Measurements from ENCODE around the gene RCAN3. TPM values are rescaled to one million over a fixed set of nuclear protein-coding genes. Genes with fewer than 3 reads are reported as not detected.

Gene RCAN3
- 5.9 and 8.6 TPM in 2 replicates for total RNA-seq (2012; rRNA removed)
- polyA plus RNA-seq (2012; rRNA removed): 4.0 and 4.2 TPM in 2 replicates
- 2.1 and 4.0 TPM in 2 replicates for polyA plus RNA-seq (2012; cell fraction: cytosol; rRNA removed)
- 1.7 and 4.2 TPM in 2 replicates for polyA plus RNA-seq (2012; cell fraction: nucleus; rRNA removed; ENCODE audit: low replicate concordance)
- percentile 48 among the genes with signal in this experiment for Bru-seq, nascent RNA
- BruChase-seq, experiment 1, labeled RNA remaining after a 6-hour chase: percentile 53 among the genes with signal in this experiment
- percentile 50 among the genes with signal in this experiment for BruChase-seq, experiment 2, labeled RNA remaining after a 2-hour chase
- long read RNA-seq, full-length matches to known transcripts: 2 of 3 reads
- long read RNA-seq, partial matches to known transcripts: 0 of 3 reads
- long read RNA-seq, other reads (novel, unspliced or antisense): 1 of 3 reads

DNA sequence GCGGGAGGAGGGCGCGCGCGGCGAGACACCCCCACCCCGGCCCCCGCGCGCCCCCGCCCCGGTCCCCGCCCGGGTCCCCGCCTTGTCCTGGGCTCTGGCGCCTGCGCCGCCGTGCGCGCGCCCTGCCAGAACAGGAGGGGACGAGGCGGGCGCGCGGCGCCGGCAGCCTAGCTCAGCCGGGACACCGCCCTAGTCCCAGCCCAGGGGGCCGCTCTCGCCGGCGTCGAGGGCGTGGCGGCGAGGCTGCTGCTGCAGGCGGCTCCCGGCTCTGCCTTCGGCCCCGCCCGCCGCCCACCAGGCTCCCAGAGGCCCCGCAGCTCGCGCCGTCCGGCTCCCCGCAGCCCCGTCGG is at the start of gene RCAN3:
RCAN3 (plus strand) TSS at position 128 of the 350 bp plus-strand sequence. CDS start 11,537 bp downstream, outside the sequence.
- Histone ChIP-seq H3K79me1 (ENCODE audit: low read depth in 1 of 2, low read length in 2 of 2) (peaks cover 4 to 21% of the 10 kb centered on the region in 2 experiments; a peak in 3 of 4 replicates), H4K8ac (ENCODE audit: low read depth in 2 of 2, low read length in 2 of 2) (peak within 1 kb of the TSS; percentile 21 to 87; a peak in 3 of 4 replicates), H3K4me2 (ENCODE audit: low read depth, low read length) (peak within 1 kb of the TSS; percentile 86), H2BK20ac (ENCODE audit: low read depth, low read length) (peak within 1 kb of the TSS; percentile 40), H3K4me3 (ENCODE audit: insufficient read depth, low read depth, low read length) (peak within 1 kb of the TSS; percentile 88), H2AFZ (replicated peaks; ENCODE audit: low read length, poor library complexity) (peak within 1 kb of the TSS; percentile 97), H3K23ac (ENCODE audit: low read depth, low read length) (peak within 1 kb of the TSS; percentile 86), H4K20me1 (ENCODE audit: insufficient read depth, low read length) (no peaks in the 10 kb centered on the region; the same call in 1 of the 2 replicates), H3K14ac (replicated peaks; ENCODE audit: low read depth, low read length) (peak within 1 kb of the TSS; percentile 79), H3K4me1 (ENCODE audit: control insufficient read depth, insufficient read depth, low read length) (no peaks in the 10 kb centered on the region), H3K27ac (ENCODE audit: insufficient read depth, low read length) (peak within 1 kb of the TSS; percentile 64; the same call in 1 of the 2 replicates), H3K4ac (ENCODE audit: low read depth, low read length) (peak within 1 kb of the TSS; percentile 78), H3K56ac (ENCODE audit: extremely low read depth, insufficient read depth, low read length) (peak within 1 kb of the TSS; percentile 65), H2BK5ac (ENCODE audit: low read depth, low read length, poor library complexity, severe bottlenecking) (peak within 1 kb of the TSS; percentile 1), H3K9me1 (ENCODE audit: insufficient read depth, low read length) (peaks cover 7% of the 10 kb centered on the region; the same call in 1 of the 2 replicates), H3K18ac (ENCODE audit: low read depth, low read length) (peak within 1 kb of the TSS; percentile 17), H4K91ac (ENCODE audit: insufficient read depth, low read depth, low read length) (peak within 1 kb of the TSS; percentile 31), H3K9me3 (ENCODE audit: control insufficient read depth, insufficient read depth, low read length) (no peaks in the 10 kb centered on the region), H2BK15ac (ENCODE audit: low read depth, low read length) (no peak within 1 kb of the TSS), H2AK5ac (ENCODE audit: low read depth, low read length) (peak within 1 kb of the TSS; percentile 91), H3K36me3 (ENCODE audit: control insufficient read depth, insufficient read depth, low read length) (no peaks in the 10 kb centered on the region), H2AK9ac (replicated peaks; ENCODE audit: low read depth, low read length, poor library complexity) (peak within 1 kb of the TSS; percentile 87), H2BK120ac (ENCODE audit: low read depth, low read length) (peak within 1 kb of the TSS; percentile 44), H3K27me3 (ENCODE audit: control insufficient read depth, insufficient read depth, low read length) (peaks cover 4% of the 10 kb centered on the region), H3K9ac (ENCODE audit: low read depth, low read length) (peak within 1 kb of the TSS; percentile 74), H4K5ac (ENCODE audit: low read depth, low read length) (peak within 1 kb of the TSS; percentile 33)
- no TSS peak for BruUV-seq (replicated peaks)
- DNase-seq: peak; percentile 75
- in situ Hi-C loops (cut with MboI; ENCODE audit: low sequenced_read_pairs) (no loop called here), dilution Hi-C loops (cut with HindIII; ENCODE audit: low sequenced_read_pairs, unreplicated experiment) (no loop called here), intact Hi-C loops (cut with micrococcal nuclease) (loop anchor here (2.0 to 10.0 kb wide), 2 partner anchors 86 to 112 kb away; no protein-coding TSS in a partner anchor)
- ChIA-PET POLR2A (ENCODE audit: unreplicated experiment) (no interaction called here), CTCF (interaction anchor here (1.2 to 1.6 kb wide), 2 partner anchors 10 to 13 kb away, joined by 3 to 4 read pairs; no protein-coding TSS in a partner anchor)
- WGBS, 2 experiments (ENCODE audit: extremely low coverage in 2 of 2, insufficient read length in 1 of 2): 0% methylated on average over 12 of the region's 53 CpGs; no CpG with 5 or more reads in 1 of the 2 experiments
- no peak for TF ChIP-seq RFX5 (IDR thresholded peaks at IDR 0.05; ENCODE audit: low read depth, low read length)
- TF ChIP-seq RAD21 (IDR thresholded peaks at IDR 0.05; ENCODE audit: low read length): 0 out of 2 replicates have a peak, but pooled peaks have one; percentile 4
- TF ChIP-seq MAZ (IDR thresholded peaks at IDR 0.05; ENCODE audit: borderline replicate concordance, low read depth, low read length): peak; percentile 51; the same call in 1 of the 2 replicates
- peak; percentile 98 for ATAC-seq (ENCODE audit: low read depth)

All from IMR-90 (cell line).